Smooth muscle cell of the brain vasculature (primary cell): ENCODE data around the gene INPP5A.
"Not testable (repeated sequence)": the region's sequence is repeated elsewhere in the genome, so short reads cannot be mapped to it uniquely, and the experiment has no call there.

Source experiments
- DNase-seq: peaks from one replicate; pipeline ENCODE4 v3.0.0-alpha.2; 2012; ENCODE audit warnings: low read depth, low spot score

INPP5A gene

GRCh38 chr10:132562177-132562915 lies 24.8 kb downstream of the INPP5A start:
- no peak for DNase-seq

- no peak for DNase-seq
Measured at GRCh38 chr10:132562916-132563456, 25.4 kb downstream of the INPP5A start.

- no peak for DNase-seq
Measured at GRCh38 chr10:132563485-132564248, 26.1 kb downstream of the INPP5A start.

- DNase-seq, result no peak
Measured at GRCh38 chr10:132564249-132564605, 26.6 kb downstream of the INPP5A start.

- DNase-seq, result no peak
Measured at GRCh38 chr10:132564690-132565089, 27.1 kb downstream of the INPP5A start.

GRCh38 chr10:132565516-132566209 lies 28.1 kb downstream of the INPP5A start:
- DNase-seq, result no peak

- DNase-seq, result no peak
Measured at GRCh38 chr10:132566892-132567291, 29.3 kb downstream of the INPP5A start.

GRCh38 chr10:132570265-132570664 lies 32.7 kb downstream of the INPP5A start:
- DNase-seq, result no peak

GRCh38 chr10:132570771-132571649 lies 33.4 kb downstream of the INPP5A start:
- DNase-seq, result no peak

GRCh38 chr10:132571650-132572544 lies 34.3 kb downstream of the INPP5A start:
- no peak for DNase-seq

- peak; percentile 17 for DNase-seq
Measured at GRCh38 chr10:132572545-132572937, 35.0 kb downstream of the INPP5A start.

GRCh38 chr10:132572946-132573345 lies 35.4 kb downstream of the INPP5A start:
- not testable (repeated sequence) for DNase-seq

- no peak for DNase-seq
Measured at GRCh38 chr10:132574288-132574687, 36.7 kb downstream of the INPP5A start.

GRCh38 chr10:132574783-132575319 lies 37.3 kb downstream of the INPP5A start:
- DNase-seq, result no peak

GRCh38 chr10:132575320-132576201 lies 38.0 kb downstream of the INPP5A start:
- DNase-seq, result peak; percentile 81

GRCh38 chr10:132576671-132577349 lies 39.2 kb downstream of the INPP5A start:
- DNase-seq, result no peak

GRCh38 chr10:132577350-132578003 lies 39.9 kb downstream of the INPP5A start:
- DNase-seq, result no peak
